ENCODE measurements around the gene MACC1. TPM values are rescaled to one million over a fixed set of nuclear protein-coding genes. Genes with fewer than 3 reads are reported as not detected.
A peak's percentile ranks its signal among the peaks of the same experiment; 100 is the strongest.

MACC1 gene
- total RNA-seq, 1 donor, result 6.7 TPM

- no peak for DNase-seq (ENCODE audit: low read depth in 2 of 3, low spot score in 2 of 3)
Measured at GRCh38 chr7:20185988-20186387, 31.2 kb downstream of the MACC1 start.

GRCh38 chr7:20183086-20183485 is 34.1 kb downstream of the MACC1 start:
- no peak for DNase-seq (ENCODE audit: low read depth in 2 of 3, low spot score in 2 of 3)

GRCh38 chr7:20176578-20177242 is 40.5 kb downstream of the MACC1 start:
- no peak for DNase-seq (ENCODE audit: low read depth in 2 of 3, low spot score in 2 of 3)

- no peak for DNase-seq (ENCODE audit: low read depth in 2 of 3, low spot score in 2 of 3)
Measured at GRCh38 chr7:20173828-20174227, 43.4 kb downstream of the MACC1 start.

- DNase-seq (ENCODE audit: low read depth in 2 of 3, low spot score in 2 of 3), result peak in 2 of 3 donors; percentile 56 to 72
Measured at GRCh38 chr7:20172736-20173334, 44.3 kb downstream of the MACC1 start.

- DNase-seq (ENCODE audit: low read depth in 2 of 3, low spot score in 2 of 3), result no peak
Measured at GRCh38 chr7:20170633-20171032, 46.6 kb downstream of the MACC1 start.

- no peak for DNase-seq (ENCODE audit: low read depth in 2 of 3, low spot score in 2 of 3)
Measured at GRCh38 chr7:20165146-20165510, 52.1 kb downstream of the MACC1 start.

- peak in 1 of 3 donors; percentile 66 for DNase-seq (ENCODE audit: low read depth in 2 of 3, low spot score in 2 of 3)
Measured at GRCh38 chr7:20164425-20165145, 52.6 kb downstream of the MACC1 start.

GRCh38 chr7:20162665-20163064 is 54.5 kb downstream of the MACC1 start:
- no peak for DNase-seq (ENCODE audit: low read depth in 2 of 3, low spot score in 2 of 3)

GRCh38 chr7:20159226-20159747 is 57.9 kb downstream of the MACC1 start:
- no peak for DNase-seq (ENCODE audit: low read depth in 2 of 3, low spot score in 2 of 3)

GRCh38 chr7:20158684-20159083 is 58.5 kb downstream of the MACC1 start:
- DNase-seq (ENCODE audit: low read depth in 2 of 3, low spot score in 2 of 3), result peak in 2 of 3 donors; percentile 39 to 58

GRCh38 chr7:20157456-20157855 is 59.7 kb downstream of the MACC1 start:
- DNase-seq (ENCODE audit: low read depth in 2 of 3, low spot score in 2 of 3), result no peak

GRCh38 chr7:20153999-20154398 is 63.2 kb downstream of the MACC1 start:
- no peak for DNase-seq (ENCODE audit: low read depth in 2 of 3, low spot score in 2 of 3)

GRCh38 chr7:20153567-20153966 is 63.6 kb downstream of the MACC1 start:
- DNase-seq (ENCODE audit: low read depth in 2 of 3, low spot score in 2 of 3), result no peak

GRCh38 chr7:20152511-20152910 is 64.7 kb downstream of the MACC1 start:
- DNase-seq (ENCODE audit: low read depth in 2 of 3, low spot score in 2 of 3), result peak in 1 of 3 donors; percentile 20

GRCh38 chr7:20151708-20152456 is 65.3 kb downstream of the MACC1 start:
- DNase-seq (ENCODE audit: low read depth in 2 of 3, low spot score in 2 of 3), result peak in 2 of 3 donors; percentile 33 to 82

- no peak for DNase-seq (ENCODE audit: low read depth in 2 of 3, low spot score in 2 of 3)
Measured at GRCh38 chr7:20146451-20146850, 70.7 kb downstream of the MACC1 start.

GRCh38 chr7:20144801-20145200 is 72.4 kb downstream of the MACC1 start:
- no peak for DNase-seq (ENCODE audit: low read depth in 2 of 3, low spot score in 2 of 3)

GRCh38 chr7:20141666-20142065 is 75.5 kb downstream of the MACC1 start:
- DNase-seq (ENCODE audit: low read depth in 2 of 3, low spot score in 2 of 3), result peak in 1 of 3 donors; percentile 55

- DNase-seq (ENCODE audit: low read depth in 2 of 3, low spot score in 2 of 3), result no peak
Measured at GRCh38 chr7:20141002-20141345, 76.2 kb downstream of the MACC1 start.

All from hematopoietic multipotent progenitor cell (in vitro differentiated cells).